ENCODE data around the gene KRT86.

The KRT86 gene

GRCh38 chr12:52333321-52333720, 58.9 kb downstream of the KRT86 start:
- Histone ChIP-seq H3K9me3 (no peaks in the 10 kb centered on the region), H3K27ac (no peak overlapping the region), H3K4me3 (ENCODE audit: low read depth in 1 of 2, low read length in 1 of 2) (no peak overlapping the region), H3K36me3 (no peaks in the 10 kb centered on the region), H3K27me3 (peaks cover 41% of the 10 kb centered on the region), H3K4me1 (ENCODE audit: control insufficient read depth in 1 of 2, insufficient read depth in 1 of 2, low read depth in 1 of 2, low read length in 1 of 2) (no peaks in the 10 kb centered on the region)
- TF ChIP-seq CTCF (IDR thresholded peaks at IDR 0.05), result no peak

DNA sequence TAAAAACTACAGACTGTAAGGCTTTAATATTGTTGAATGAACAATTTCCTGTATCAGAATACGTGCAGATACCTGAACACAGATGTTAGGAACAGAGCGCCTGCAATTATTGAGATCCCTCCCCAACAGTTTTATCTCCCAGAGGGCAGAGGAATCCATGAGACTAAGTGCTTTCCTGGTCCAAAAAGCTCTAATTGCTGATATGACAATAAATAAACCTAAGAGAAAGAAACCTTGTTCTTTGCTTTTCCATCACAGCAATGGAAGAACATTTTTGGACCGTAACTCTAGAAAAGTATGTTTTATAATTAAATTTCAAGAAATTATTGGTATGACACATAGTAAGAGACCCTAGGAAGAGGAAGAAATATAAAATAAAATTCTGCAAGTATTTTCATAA, 59.7 kb downstream of the KRT86 start:
- no peaks in the 10 kb centered on the region for H3K36me3 ChIP-seq
- no peak for TF ChIP-seq CTCF (IDR thresholded peaks at IDR 0.05)
- H3K27ac ChIP-seq, result no peak overlapping the region
- no peak overlapping the region for H3K4me3 ChIP-seq (ENCODE audit: low read depth in 1 of 2, low read length in 1 of 2)
- H3K9me3 ChIP-seq, result no peaks in the 10 kb centered on the region
- H3K4me1 ChIP-seq (ENCODE audit: control insufficient read depth in 1 of 2, insufficient read depth in 1 of 2, low read depth in 1 of 2, low read length in 1 of 2), result no peaks in the 10 kb centered on the region
- H3K27me3 ChIP-seq, result peaks cover 40% of the 10 kb centered on the region

DNA sequence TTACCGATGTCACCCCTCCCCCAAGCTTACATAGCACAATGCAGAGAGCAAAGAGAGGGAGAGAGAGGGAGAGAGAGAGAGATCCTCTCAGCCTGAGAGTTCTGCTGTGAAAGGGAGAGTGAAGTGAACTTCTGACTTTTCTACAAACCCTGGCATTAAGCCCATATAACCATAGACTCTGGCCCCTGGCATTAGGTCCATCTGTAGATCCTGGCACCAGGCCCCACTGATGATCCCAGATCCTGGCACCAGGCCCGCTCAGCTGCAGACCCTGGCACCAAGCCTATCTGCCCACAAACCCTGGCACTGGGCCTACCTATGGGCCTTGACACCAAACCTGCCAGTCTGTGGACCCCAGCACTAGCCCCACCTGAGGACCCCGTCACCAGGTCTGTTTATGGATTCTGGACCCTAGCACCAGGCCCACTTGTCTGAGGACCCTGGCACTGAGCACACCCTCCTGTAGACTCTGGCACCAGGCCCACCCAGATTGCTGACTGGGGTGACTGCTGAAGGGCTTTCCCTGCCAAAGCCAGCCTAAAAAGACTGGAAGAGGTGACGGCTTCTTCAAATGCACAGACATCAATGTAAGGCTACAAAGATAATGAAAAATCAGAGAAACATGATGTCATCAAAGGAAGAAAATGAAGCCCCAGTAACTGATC, 61.3 kb downstream of the KRT86 start:
- Histone ChIP-seq H3K4me1 (ENCODE audit: control insufficient read depth in 1 of 2, insufficient read depth in 1 of 2, low read depth in 1 of 2, low read length in 1 of 2) (no peaks in the 10 kb centered on the region), H3K36me3 (no peaks in the 10 kb centered on the region), H3K9me3 (no peaks in the 10 kb centered on the region), H3K27ac (no peak overlapping the region), H3K4me3 (ENCODE audit: low read depth in 1 of 2, low read length in 1 of 2) (no peak overlapping the region), H3K27me3 (peaks cover 24% of the 10 kb centered on the region)
- TF ChIP-seq CTCF (IDR thresholded peaks at IDR 0.05), result no peak

DNA sequence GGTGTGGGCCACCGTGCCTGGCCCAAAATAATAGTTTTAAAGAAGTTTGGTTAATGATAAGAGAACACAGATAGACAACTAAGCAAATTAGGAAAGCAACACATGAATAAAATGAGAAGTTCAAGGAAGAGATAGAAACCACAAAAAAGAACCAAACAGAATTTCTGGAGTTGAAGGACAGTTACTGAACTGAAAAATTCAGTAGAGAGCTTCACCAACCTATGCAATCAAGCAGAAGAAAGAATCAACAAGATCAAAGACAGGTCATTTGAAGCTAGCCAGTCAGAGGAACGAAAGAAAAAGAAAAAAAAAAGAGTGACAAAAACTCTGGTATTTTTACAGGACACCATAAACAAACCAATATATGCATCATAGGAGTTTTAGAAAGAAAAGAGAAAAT, 62.2 kb downstream of the KRT86 start:
- Histone ChIP-seq H3K27ac (no peak overlapping the region), H3K27me3 (peaks cover 20% of the 10 kb centered on the region), H3K4me1 (ENCODE audit: control insufficient read depth in 1 of 2, insufficient read depth in 1 of 2, low read depth in 1 of 2, low read length in 1 of 2) (no peaks in the 10 kb centered on the region), H3K9me3 (no peaks in the 10 kb centered on the region), H3K36me3 (no peaks in the 10 kb centered on the region), H3K4me3 (ENCODE audit: low read depth in 1 of 2, low read length in 1 of 2) (no peak overlapping the region)
- TF ChIP-seq CTCF (IDR thresholded peaks at IDR 0.05), result no peak

- Histone ChIP-seq H3K4me3 (ENCODE audit: low read depth in 1 of 2, low read length in 1 of 2) (no peak overlapping the region), H3K27me3 (peaks cover 17% of the 10 kb centered on the region), H3K4me1 (ENCODE audit: control insufficient read depth in 1 of 2, insufficient read depth in 1 of 2, low read depth in 1 of 2, low read length in 1 of 2) (no peaks in the 10 kb centered on the region), H3K36me3 (no peaks in the 10 kb centered on the region), H3K9me3 (no peaks in the 10 kb centered on the region), H3K27ac (no peak overlapping the region)
- no peak for TF ChIP-seq CTCF (IDR thresholded peaks at IDR 0.05)
Measured at GRCh38 chr12:52337054-52337453, 62.6 kb downstream of the KRT86 start.
